ENCODE results near the gene RGS12.

The RGS12 gene

GRCh38 chr4:3303565-3303824 lies 10.7 kb downstream of the RGS12 start:
- no peak overlapping the region for H3K27ac Mint-ChIP-seq
- intact Hi-C loops (cut with micrococcal nuclease) = no loop called here
- H3K9me3 Mint-ChIP-seq = no peaks in the 10 kb centered on the region
- no peak overlapping the region for H3K4me3 Mint-ChIP-seq
- no peaks in the 10 kb centered on the region for H3K36me3 Mint-ChIP-seq (ENCODE audit: low read depth)
- peaks cover 40% of the 10 kb centered on the region for H3K4me1 Mint-ChIP-seq (ENCODE audit: low read depth)
- H3K27me3 Mint-ChIP-seq = peaks cover 30% of the 10 kb centered on the region

- Mint-ChIP-seq H3K4me1 (ENCODE audit: low read depth) (peaks cover 40% of the 10 kb centered on the region), H3K9me3 (no peaks in the 10 kb centered on the region), H3K27ac (no peak overlapping the region), H3K36me3 (ENCODE audit: low read depth) (no peaks in the 10 kb centered on the region), H3K27me3 (peaks cover 25% of the 10 kb centered on the region), H3K4me3 (no peak overlapping the region)
- intact Hi-C loops (cut with micrococcal nuclease) = no loop called here
Measured at GRCh38 chr4:3303923-3304710, 11.3 kb downstream of the RGS12 start.

GRCh38 chr4:3304831-3305609 lies 12.2 kb downstream of the RGS12 start:
- Mint-ChIP-seq H3K27ac (no peak overlapping the region), H3K9me3 (no peaks in the 10 kb centered on the region), H3K27me3 (peaks cover 22% of the 10 kb centered on the region), H3K36me3 (ENCODE audit: low read depth) (no peaks in the 10 kb centered on the region), H3K4me3 (no peak overlapping the region), H3K4me1 (ENCODE audit: low read depth) (peaks cover 40% of the 10 kb centered on the region)
- intact Hi-C loops (cut with micrococcal nuclease) = no loop called here

GRCh38 chr4:3305610-3306371 lies 13.0 kb downstream of the RGS12 start:
- no peak overlapping the region for H3K27ac Mint-ChIP-seq
- H3K4me1 Mint-ChIP-seq (ENCODE audit: low read depth) = peaks cover 40% of the 10 kb centered on the region
- no peaks in the 10 kb centered on the region for H3K36me3 Mint-ChIP-seq (ENCODE audit: low read depth)
- H3K9me3 Mint-ChIP-seq = no peaks in the 10 kb centered on the region
- no peak overlapping the region for H3K4me3 Mint-ChIP-seq
- intact Hi-C loops (cut with micrococcal nuclease) = no loop called here
- peaks cover 22% of the 10 kb centered on the region for H3K27me3 Mint-ChIP-seq

GRCh38 chr4:3306450-3306849 lies 13.6 kb downstream of the RGS12 start:
- intact Hi-C loops (cut with micrococcal nuclease) = no loop called here
- peaks cover 16% of the 10 kb centered on the region for H3K27me3 Mint-ChIP-seq
- H3K9me3 Mint-ChIP-seq = no peaks in the 10 kb centered on the region
- H3K27ac Mint-ChIP-seq = no peak overlapping the region
- peaks cover 36% of the 10 kb centered on the region for H3K4me1 Mint-ChIP-seq (ENCODE audit: low read depth)
- H3K36me3 Mint-ChIP-seq (ENCODE audit: low read depth) = no peaks in the 10 kb centered on the region
- H3K4me3 Mint-ChIP-seq = no peak overlapping the region

- Mint-ChIP-seq H3K27ac (no peak overlapping the region), H3K9me3 (no peaks in the 10 kb centered on the region), H3K36me3 (ENCODE audit: low read depth) (no peaks in the 10 kb centered on the region), H3K27me3 (peaks cover 16% of the 10 kb centered on the region), H3K4me3 (no peak overlapping the region), H3K4me1 (ENCODE audit: low read depth) (peaks cover 30% of the 10 kb centered on the region)
- intact Hi-C loops (cut with micrococcal nuclease) = no loop called here
Measured at GRCh38 chr4:3307060-3307459, 14.2 kb downstream of the RGS12 start.

GRCh38 chr4:3307486-3307885 lies 14.7 kb downstream of the RGS12 start:
- Mint-ChIP-seq H3K4me1 (ENCODE audit: low read depth) (peaks cover 26% of the 10 kb centered on the region), H3K36me3 (ENCODE audit: low read depth) (no peaks in the 10 kb centered on the region), H3K4me3 (no peak overlapping the region), H3K27me3 (peaks cover 13% of the 10 kb centered on the region), H3K27ac (no peak overlapping the region), H3K9me3 (no peaks in the 10 kb centered on the region)
- intact Hi-C loops (cut with micrococcal nuclease) = no loop called here

DNA sequence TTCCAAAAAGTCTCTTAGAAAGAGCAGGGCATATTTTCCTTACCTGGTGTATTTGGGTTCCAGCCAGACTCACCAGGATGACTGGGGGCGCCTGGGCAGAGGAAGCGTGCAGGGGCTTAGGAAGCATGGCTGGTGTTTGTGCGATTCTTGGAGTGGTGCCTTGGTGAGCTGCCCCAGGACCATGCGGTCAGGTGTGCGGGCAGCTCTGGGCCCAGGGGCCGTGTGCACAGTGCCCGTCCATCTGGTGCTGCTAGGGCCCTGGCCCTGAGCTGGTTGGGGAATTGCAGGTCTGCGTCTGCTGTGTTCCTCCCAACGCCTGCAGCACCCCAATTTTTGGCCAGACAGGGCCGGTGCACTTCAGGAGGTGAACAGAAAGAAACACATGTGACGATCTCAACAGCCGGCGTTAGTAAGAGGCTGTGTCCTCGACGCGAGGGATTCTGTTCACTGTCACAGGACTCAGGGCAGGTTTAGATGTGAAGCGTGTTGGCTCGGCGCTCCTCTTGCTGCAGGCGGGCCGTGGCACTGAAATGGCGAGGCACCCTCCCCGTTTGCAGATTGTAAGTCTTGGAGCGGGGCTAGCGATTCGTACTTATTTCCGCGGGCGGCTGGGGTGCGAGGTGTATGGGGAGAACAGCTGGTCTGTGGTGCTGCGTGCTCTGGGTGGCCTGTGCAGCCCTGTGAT lies 15.2 kb downstream of the RGS12 start:
- H3K4me3 Mint-ChIP-seq = no peak overlapping the region
- H3K4me1 Mint-ChIP-seq (ENCODE audit: low read depth) = peaks cover 21% of the 10 kb centered on the region
- H3K36me3 Mint-ChIP-seq (ENCODE audit: low read depth) = no peaks in the 10 kb centered on the region
- no peaks in the 10 kb centered on the region for H3K9me3 Mint-ChIP-seq
- intact Hi-C loops (cut with micrococcal nuclease) = no loop called here
- H3K27ac Mint-ChIP-seq = no peak overlapping the region
- H3K27me3 Mint-ChIP-seq = peaks cover 7% of the 10 kb centered on the region

DNA sequence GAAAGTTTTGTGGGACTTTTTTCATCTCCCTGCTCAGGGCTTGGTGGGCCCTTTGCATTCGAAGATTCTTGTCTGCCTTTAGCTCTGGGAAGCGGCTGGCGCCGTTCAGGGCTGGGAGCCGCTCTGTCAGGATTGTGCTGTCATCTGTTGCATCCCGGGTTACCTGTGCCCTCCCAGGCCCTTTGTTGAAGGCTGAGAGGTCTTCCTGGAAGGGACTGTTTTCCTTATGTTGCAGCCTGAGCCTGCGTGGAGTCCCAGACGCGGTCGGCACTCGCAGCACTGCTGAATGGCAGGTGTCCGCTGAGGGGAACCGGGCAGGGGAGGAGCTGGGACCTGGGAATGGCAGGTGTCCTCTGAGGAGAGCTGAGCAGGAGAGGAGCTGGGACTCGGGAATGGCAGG lies 15.9 kb downstream of the RGS12 start:
- Mint-ChIP-seq H3K4me1 (ENCODE audit: low read depth) (peaks cover 14% of the 10 kb centered on the region), H3K36me3 (ENCODE audit: low read depth) (no peaks in the 10 kb centered on the region), H3K27me3 (peaks cover 2% of the 10 kb centered on the region), H3K4me3 (no peak overlapping the region), H3K27ac (no peak overlapping the region), H3K9me3 (no peaks in the 10 kb centered on the region)
- intact Hi-C loops (cut with micrococcal nuclease) = no loop called here

- Mint-ChIP-seq H3K4me3 (no peak overlapping the region), H3K4me1 (ENCODE audit: low read depth) (peaks cover 9% of the 10 kb centered on the region), H3K9me3 (no peaks in the 10 kb centered on the region), H3K27me3 (no peaks in the 10 kb centered on the region), H3K36me3 (ENCODE audit: low read depth) (no peaks in the 10 kb centered on the region), H3K27ac (no peak overlapping the region)
- intact Hi-C loops (cut with micrococcal nuclease) = no loop called here
Measured at GRCh38 chr4:3310301-3311094, 17.7 kb downstream of the RGS12 start.

DNA sequence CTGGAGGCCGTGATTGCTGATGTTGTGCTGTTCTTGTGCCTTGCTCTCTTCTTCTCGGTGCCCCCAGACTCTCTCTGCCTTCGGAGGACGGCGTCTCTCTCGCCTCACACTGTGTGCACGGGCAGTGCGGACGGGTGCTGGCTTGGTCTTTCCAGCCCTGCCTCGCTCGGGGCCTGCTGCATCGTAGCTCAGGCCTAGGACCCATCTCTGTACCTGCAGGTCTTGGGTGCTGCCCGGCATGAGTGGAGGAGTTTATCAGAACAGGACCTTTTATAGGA lies 18.2 kb downstream of the RGS12 start:
- no peaks in the 10 kb centered on the region for H3K9me3 Mint-ChIP-seq
- peaks cover 3% of the 10 kb centered on the region for H3K4me1 Mint-ChIP-seq (ENCODE audit: low read depth)
- H3K27ac Mint-ChIP-seq = no peak overlapping the region
- intact Hi-C loops (cut with micrococcal nuclease) = no loop called here
- no peak overlapping the region for H3K4me3 Mint-ChIP-seq
- no peaks in the 10 kb centered on the region for H3K27me3 Mint-ChIP-seq
- H3K36me3 Mint-ChIP-seq (ENCODE audit: low read depth) = peaks cover under 1% of the 10 kb centered on the region

DNA sequence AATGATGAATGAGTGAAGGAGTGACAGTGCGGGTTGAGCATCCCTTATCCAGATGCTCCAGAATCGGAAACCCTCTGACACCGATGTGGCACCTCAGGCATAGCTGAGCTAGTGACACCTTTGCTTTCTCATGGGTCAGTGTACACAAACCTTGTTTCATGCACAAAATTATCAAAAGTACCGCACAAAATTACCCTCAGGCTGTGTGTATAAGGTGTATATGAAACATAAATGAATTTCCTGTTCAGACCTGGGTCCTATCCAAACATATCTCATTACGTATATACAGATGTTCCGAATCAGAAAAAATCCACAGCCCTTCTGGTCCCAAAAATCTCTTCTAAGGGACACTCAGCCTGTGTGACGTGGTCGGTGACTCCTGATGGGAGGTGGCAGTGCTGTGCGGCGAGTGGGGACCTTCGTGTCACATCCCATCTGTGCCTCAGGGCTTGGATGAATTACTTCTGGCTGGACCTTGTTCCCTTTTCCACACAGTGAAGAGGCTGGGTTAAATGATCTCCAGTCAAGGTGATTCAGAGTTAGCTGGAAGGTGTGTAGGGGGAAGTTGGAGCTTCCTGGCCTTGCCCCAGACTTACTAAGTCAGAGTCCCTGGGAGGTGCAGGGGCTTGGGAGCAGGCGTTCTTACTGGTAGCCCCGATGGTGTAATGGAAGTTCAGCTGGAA lies 18.8 kb downstream of the RGS12 start:
- H3K4me3 Mint-ChIP-seq = no peak overlapping the region
- H3K36me3 Mint-ChIP-seq (ENCODE audit: low read depth) = peaks cover 6% of the 10 kb centered on the region
- H3K4me1 Mint-ChIP-seq (ENCODE audit: low read depth) = no peaks in the 10 kb centered on the region
- no peak overlapping the region for H3K27ac Mint-ChIP-seq
- no peaks in the 10 kb centered on the region for H3K27me3 Mint-ChIP-seq
- H3K9me3 Mint-ChIP-seq = no peaks in the 10 kb centered on the region
- intact Hi-C loops (cut with micrococcal nuclease) = no loop called here

GRCh38 chr4:3312362-3312761 lies 19.5 kb downstream of the RGS12 start:
- Mint-ChIP-seq H3K36me3 (ENCODE audit: low read depth) (peaks cover 10% of the 10 kb centered on the region), H3K9me3 (no peaks in the 10 kb centered on the region), H3K4me1 (ENCODE audit: low read depth) (no peaks in the 10 kb centered on the region), H3K27ac (no peak overlapping the region), H3K4me3 (no peak overlapping the region), H3K27me3 (no peaks in the 10 kb centered on the region)
- intact Hi-C loops (cut with micrococcal nuclease) = no loop called here
